Measurements from ENCODE around the gene MAEA. TPM values are rescaled to one million over a fixed set of nuclear protein-coding genes. Genes with fewer than 3 reads are reported as not detected.

The MAEA gene
- total RNA-seq, 2 donors from 2014 or later: 42.8 to 50.1 TPM

- Mint-ChIP-seq H3K36me3 (peaks cover 29% of the 10 kb centered on the region in 2 donors), H3K27ac (no peak overlapping the region), H3K9me3 (peaks cover 6 to 17% of the 10 kb centered on the region in 2 donors)
- ATAC-seq (no peak), DNase-seq (ENCODE audit: low spot score in 2 of 2) (no peak)
Observed at GRCh38 chr4:1385373-1386340, 96.0 kb downstream of the MAEA start.

Other genes starting within 250 kb of the MAEA start
- 1 to 10 TPM; 3.5 to 4.5 TPM for gene RNF212, start 176.3 kb upstream of the MAEA start, total RNA-seq
- 10 to 100 TPM in 1 of 2 donors, 1 to 10 TPM in 1; 7.0 to 17.4 TPM for gene SPON2, start 117.3 kb upstream of the MAEA start, total RNA-seq
- 100 to 1,000 TPM in 1 of 2 donors, 10 to 100 TPM in 1; 74.7 to 177 TPM for gene CTBP1, start 40.8 kb upstream of the MAEA start, total RNA-seq
- 10 to 100 TPM; 19.1 to 23.8 TPM for gene UVSSA, start 57.3 kb downstream of the MAEA start, total RNA-seq
- not detected for gene NKX1-1, start 116.6 kb downstream of the MAEA start, total RNA-seq

Data from activated naive CD4-positive, alpha-beta T cell treated with anti-CD3 and anti-CD28 coated beads, Interleukin-2, amount 50 U/mL, for 72 hours (primary cell).